Subcutaneous abdominal adipose tissue (tissue), 5 donors: ENCODE results near the gene EBF3.

ENCODE experiments used
- H3K27ac ChIP-seq: one replicate; pipeline ENCODE4 v1.7.0; 2013; ENCODE audit warnings: low read depth, mild to moderate bottlenecking, inconsistent platforms, low read length, moderate library complexity
- H3K27me3 ChIP-seq, 5 donors: one replicate each; pipeline ENCODE4 v1.7.0; 2013; ENCODE audit warnings: low read length in 5 of 5, inconsistent platforms in 1 of 5; ENCODE audit not compliant: control insufficient read depth in 5 of 5, insufficient read depth in 4 of 5
- H3K36me3 ChIP-seq, 5 donors: one replicate each; pipeline ENCODE4 v1.7.0; 2013; ENCODE audit warnings: low read length in 5 of 5; ENCODE audit not compliant: control insufficient read depth in 5 of 5, insufficient read depth in 5 of 5
- H3K4me1 ChIP-seq, 5 donors: one replicate each; pipeline ENCODE4 v1.7.0; 2013; ENCODE audit warnings: low read length in 5 of 5, mild to moderate bottlenecking in 3 of 5, moderate library complexity in 1 of 5; ENCODE audit not compliant: control insufficient read depth in 5 of 5, insufficient read depth in 5 of 5
- H3K4me3 ChIP-seq, 5 donors: one replicate each; pipeline ENCODE4 v1.7.0; 2013; ENCODE audit warnings: low read length in 5 of 5, low read depth in 1 of 5
- H3K9ac ChIP-seq, 5 donors: one replicate each; pipeline ENCODE4 v1.7.0; 2013; ENCODE audit warnings: low read length in 5 of 5, mild to moderate bottlenecking in 4 of 5, moderate library complexity in 3 of 5
- H3K9me3 ChIP-seq, 5 donors: one replicate each; pipeline ENCODE4 v1.7.0; 2013; ENCODE audit warnings: low read length in 5 of 5; ENCODE audit not compliant: control insufficient read depth in 5 of 5
- donor health status: healthy.
- donor health status: healthy.
- donor health status: healthy.
- donor health status: healthy.
- donor health status: healthy.

Gene EBF3

DNA sequence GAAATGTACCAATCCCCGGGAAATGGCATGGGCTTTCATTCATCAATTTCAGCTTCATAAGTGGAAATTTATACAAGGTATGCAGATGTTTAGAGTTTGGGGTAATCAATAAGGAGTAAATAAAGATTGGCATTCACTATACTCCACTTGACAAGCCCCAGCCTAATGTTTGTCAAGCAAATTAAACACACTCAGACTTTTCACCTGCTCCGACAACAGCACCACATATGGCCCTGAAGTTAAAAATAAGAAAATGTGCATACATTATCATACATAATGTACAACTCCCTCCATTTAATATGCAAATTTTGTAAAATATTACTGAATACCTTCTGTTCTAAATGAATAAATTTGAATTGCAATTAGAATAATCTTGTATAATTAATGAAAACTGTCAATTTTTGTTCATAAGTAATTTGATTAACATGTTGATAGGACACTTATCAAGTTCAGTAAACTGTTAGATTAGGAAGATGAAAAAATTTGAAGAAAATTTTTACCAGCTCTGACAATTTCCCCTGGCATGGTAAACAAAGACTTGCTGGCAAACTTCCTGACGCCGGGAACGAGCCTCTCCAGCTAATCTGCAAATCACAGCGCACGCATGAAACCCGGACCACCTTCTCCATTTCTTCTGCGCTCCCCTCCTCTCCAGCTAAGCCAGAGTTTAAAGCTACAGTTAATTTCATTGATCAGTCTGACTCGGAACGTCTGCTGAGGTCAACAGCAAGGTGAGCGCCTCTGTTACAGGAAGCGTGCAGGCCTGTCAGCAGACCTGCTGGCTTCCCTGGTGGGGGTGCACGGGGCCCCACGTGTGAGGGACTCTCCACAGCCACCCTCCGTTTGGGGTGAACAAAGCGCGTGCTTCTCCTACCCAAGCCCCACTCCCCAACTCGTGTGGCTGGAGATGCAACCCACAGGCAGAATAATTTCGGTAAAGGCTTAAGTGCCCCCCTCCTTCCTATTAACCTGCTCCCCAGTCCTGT lies 70.7 kb downstream of the EBF3 start:
- Histone ChIP-seq H3K27ac (peak overlapping the region; percentile 86), H3K4me3 (no peak overlapping the region), H3K36me3 (no peaks in the 10 kb centered on the region), H3K9ac (peak overlapping the region in 2 of 5 donors; percentile 7 to 28), H3K4me1 (peaks cover 11 to 75% (median 53%) of the 10 kb centered on the region in 5 donors), H3K27me3 (no peaks in the 10 kb centered on the region), H3K9me3 (no peaks in the 10 kb centered on the region)

DNA sequence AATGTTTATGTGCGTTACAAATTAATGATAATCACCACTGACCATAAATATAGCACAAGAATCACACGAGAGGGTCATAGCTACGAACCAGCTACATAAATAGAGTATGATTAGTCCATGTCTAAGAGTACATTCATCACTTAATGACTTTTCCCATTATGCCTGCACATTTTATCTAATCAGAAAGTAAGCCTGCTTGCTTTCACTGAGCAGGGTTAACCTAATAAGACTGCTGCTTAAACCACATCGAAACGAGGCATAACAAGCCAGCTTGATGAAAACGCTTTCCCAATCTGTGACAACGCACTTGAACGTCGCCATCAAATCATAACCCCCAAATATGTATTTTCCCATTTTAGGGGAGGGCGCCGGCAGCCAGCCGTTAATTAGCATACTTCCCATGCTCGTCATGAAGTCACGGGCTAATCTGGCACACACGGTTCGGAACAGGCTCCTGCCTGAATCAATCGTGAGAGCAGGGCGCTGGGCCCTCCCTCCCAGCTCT lies 71.5 kb downstream of the EBF3 start:
- H3K27ac ChIP-seq = peak overlapping the region; percentile 86
- peak overlapping the region in 2 of 5 donors; percentile 28 to 42 for H3K9ac ChIP-seq
- H3K4me1 ChIP-seq = peaks cover 11 to 75% (median 53%) of the 10 kb centered on the region in 5 donors
- H3K36me3 ChIP-seq = peaks cover 0 to 4% (median 0%) of the 10 kb centered on the region in 5 donors
- no peaks in the 10 kb centered on the region for H3K9me3 ChIP-seq
- H3K27me3 ChIP-seq = no peaks in the 10 kb centered on the region
- H3K4me3 ChIP-seq = no peak overlapping the region

DNA sequence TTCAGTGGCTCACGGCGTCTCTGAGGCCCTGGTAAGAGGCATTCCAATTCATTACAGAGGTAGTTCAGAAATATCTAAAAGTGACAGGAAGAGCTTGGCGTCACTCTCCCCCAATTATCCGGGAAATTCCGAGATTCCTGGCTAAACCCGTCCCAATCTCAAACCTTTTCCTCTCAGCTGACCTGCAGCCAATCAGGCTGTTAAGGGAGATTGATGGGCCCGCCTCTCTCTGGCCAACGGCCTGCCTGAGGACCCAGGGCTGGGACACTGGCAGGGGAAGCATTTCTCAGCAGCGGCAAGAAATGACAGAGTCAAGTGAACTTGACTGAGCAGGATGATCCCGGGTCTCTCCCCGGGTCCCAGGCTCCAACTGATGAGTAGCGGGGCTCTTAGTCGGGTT lies 72.3 kb downstream of the EBF3 start:
- Histone ChIP-seq H3K36me3 (peaks cover 0 to 6% (median 0%) of the 10 kb centered on the region in 5 donors), H3K9me3 (no peaks in the 10 kb centered on the region), H3K4me1 (peaks cover 11 to 70% (median 53%) of the 10 kb centered on the region in 5 donors), H3K27me3 (no peaks in the 10 kb centered on the region), H3K27ac (peak overlapping the region; percentile 86), H3K9ac (no peak overlapping the region), H3K4me3 (no peak overlapping the region)

GRCh38 chr10:129890170-129890569 lies 73.9 kb downstream of the EBF3 start:
- Histone ChIP-seq H3K36me3 (peaks cover 0 to 6% (median 0%) of the 10 kb centered on the region in 5 donors), H3K27ac (peak overlapping the region; percentile 86), H3K4me1 (peaks cover 11 to 61% (median 50%) of the 10 kb centered on the region in 5 donors), H3K9me3 (no peaks in the 10 kb centered on the region), H3K4me3 (no peak overlapping the region), H3K27me3 (no peaks in the 10 kb centered on the region), H3K9ac (no peak overlapping the region)

DNA sequence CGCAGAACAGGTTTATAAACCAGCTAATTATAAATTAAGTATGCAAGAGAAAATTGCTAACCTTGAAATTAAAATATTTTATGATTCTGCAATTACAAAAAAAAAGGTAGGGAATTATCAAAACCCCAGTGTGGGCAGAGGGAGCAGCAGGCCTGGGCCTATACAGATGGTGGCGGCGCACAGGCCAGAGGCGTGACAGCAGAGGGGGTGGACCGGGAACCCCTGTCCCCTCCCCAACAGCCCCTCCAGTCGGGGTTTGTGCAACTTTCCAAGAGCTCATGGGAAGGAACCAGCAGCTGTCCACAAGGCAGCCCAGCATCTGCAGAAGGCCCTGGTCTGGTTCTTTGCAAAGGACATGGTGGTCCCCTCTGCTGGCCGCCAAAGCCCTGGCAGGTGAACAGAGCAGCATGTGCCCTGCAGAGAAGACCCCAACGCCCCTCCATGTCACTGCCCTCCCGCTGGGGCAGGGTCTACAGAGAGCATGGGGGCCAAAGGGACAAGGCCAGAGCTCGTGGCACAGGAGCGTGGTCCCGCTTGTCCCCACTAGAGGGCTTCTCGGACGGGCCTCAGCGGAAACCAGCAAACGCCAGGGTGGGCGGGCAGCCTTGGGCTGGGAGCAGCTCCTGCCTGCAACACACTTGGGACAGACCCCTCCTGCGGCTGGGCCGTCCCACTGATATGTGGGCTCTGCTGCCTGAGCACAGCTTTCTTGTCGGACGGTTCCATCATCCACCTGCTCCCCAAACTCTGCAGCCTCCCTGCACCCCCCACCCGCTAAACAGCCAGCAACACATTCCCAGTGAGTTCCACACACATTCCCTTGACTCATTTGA lies 75.1 kb downstream of the EBF3 start:
- H3K9me3 ChIP-seq = no peaks in the 10 kb centered on the region
- no peak overlapping the region for H3K27ac ChIP-seq
- peaks cover 0 to 53% (median 47%) of the 10 kb centered on the region in 5 donors for H3K4me1 ChIP-seq
- H3K27me3 ChIP-seq = no peaks in the 10 kb centered on the region
- no peak overlapping the region for H3K9ac ChIP-seq
- H3K36me3 ChIP-seq = peaks cover 0 to 6% (median 0%) of the 10 kb centered on the region in 5 donors
- no peak overlapping the region for H3K4me3 ChIP-seq

DNA sequence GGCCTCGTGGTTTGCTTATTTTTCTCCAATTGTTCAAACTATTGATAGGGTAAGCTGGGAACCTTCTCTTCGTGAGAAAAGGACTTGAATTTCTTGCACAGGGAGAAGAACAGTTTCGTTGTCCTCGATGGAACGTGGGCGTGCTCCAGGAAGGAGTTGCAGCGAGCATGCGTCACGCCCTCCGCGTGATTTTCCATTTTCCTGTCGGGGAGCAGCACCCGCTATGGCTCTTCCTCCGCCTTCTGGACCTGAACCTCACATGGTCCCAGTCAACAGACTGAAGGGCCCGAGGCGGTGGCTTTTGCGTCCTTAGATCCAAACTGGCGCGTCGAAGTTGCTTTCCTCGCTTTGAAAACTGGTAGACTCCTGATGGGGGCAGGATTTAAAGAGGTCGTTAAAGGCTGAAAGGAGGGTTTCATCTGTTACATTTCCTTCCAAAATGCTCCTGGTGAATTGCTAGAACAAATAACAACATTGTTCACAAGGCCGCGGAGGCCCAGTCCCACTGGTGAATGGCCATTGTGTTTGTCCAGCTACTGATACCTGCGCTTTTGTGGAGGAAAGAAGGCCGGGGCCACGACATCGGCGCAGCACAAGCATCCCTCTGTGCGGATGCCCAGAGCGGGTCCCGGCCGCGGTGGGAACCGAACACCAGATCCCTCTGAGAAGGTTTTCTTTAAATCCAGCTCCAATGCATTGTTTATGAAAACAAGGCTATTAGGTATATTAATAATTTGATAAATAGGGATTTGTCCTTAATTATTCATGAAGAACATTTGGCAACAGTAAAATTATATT lies 75.9 kb downstream of the EBF3 start:
- Histone ChIP-seq H3K4me1 (peaks cover 0 to 52% (median 40%) of the 10 kb centered on the region in 5 donors), H3K9me3 (no peaks in the 10 kb centered on the region), H3K4me3 (no peak overlapping the region), H3K27me3 (no peaks in the 10 kb centered on the region), H3K27ac (no peak overlapping the region), H3K36me3 (peaks cover 0 to 6% (median 0%) of the 10 kb centered on the region in 5 donors), H3K9ac (no peak overlapping the region)

- Histone ChIP-seq H3K4me3 (no peak overlapping the region), H3K9me3 (no peaks in the 10 kb centered on the region), H3K9ac (no peak overlapping the region), H3K27ac (no peak overlapping the region), H3K4me1 (peaks cover 0 to 45% (median 32%) of the 10 kb centered on the region in 5 donors), H3K27me3 (no peaks in the 10 kb centered on the region), H3K36me3 (peaks cover 0 to 6% (median 0%) of the 10 kb centered on the region in 5 donors)
Measured at GRCh38 chr10:129887381-129887905, 76.6 kb downstream of the EBF3 start.

GRCh38 chr10:129886263-129886662 lies 77.8 kb downstream of the EBF3 start:
- Histone ChIP-seq H3K36me3 (peaks cover 0 to 6% (median 0%) of the 10 kb centered on the region in 5 donors), H3K4me1 (peaks cover 0 to 35% (median 22%) of the 10 kb centered on the region in 5 donors), H3K4me3 (no peak overlapping the region), H3K27me3 (no peaks in the 10 kb centered on the region), H3K9me3 (no peaks in the 10 kb centered on the region), H3K27ac (no peak overlapping the region), H3K9ac (no peak overlapping the region)

GRCh38 chr10:129885526-129885925 lies 78.5 kb downstream of the EBF3 start:
- Histone ChIP-seq H3K4me1 (peaks cover 1 to 34% (median 21%) of the 10 kb centered on the region in 5 donors), H3K4me3 (no peak overlapping the region), H3K36me3 (peaks cover 0 to 6% (median 0%) of the 10 kb centered on the region in 5 donors), H3K9me3 (no peaks in the 10 kb centered on the region), H3K27me3 (no peaks in the 10 kb centered on the region), H3K9ac (no peak overlapping the region), H3K27ac (no peak overlapping the region)
